LNCAP (cell line): Measurements from ENCODE around the gene DACT2.

Experiments
- CTCF ChIP-seq: fragments of 450-650 bp; IDR thresholded peaks from 2 replicates; pipeline ENCODE4 v1.5.1; 2017; ENCODE audit warnings: mild to moderate bottlenecking

DACT2 gene

DNA sequence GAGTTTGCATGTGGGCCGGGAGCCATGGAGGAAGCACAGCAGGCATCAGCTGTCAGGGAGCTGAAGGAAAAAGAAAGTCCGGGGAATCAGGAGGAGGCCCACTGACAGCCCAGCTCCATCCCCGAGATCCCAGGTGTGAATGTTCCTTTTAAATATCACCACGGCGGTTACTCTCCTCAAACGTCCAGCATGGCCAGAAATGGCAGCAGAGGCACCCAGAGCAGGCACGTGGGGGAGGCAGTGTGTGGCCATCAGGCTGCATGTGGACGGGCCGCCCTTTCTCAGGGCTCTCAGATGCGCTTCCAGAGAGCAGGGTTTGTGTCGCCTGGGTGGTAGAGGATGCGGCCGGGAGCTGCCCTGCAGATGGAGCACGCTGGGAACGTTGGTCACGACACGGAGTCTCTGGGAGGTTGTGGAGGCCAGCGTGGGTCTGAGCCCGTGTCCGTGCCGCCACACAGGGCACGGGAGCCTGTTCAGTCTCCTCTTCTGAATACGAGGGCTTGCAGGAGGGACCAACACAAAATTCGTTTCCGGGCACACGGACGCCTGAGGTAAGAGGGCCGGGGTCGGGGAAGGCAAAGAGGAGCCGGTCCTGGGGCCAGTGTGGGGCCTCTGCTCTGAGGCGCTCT lies 45.3 kb upstream of the DACT2 start:
- TF ChIP-seq CTCF, result no peak

DNA sequence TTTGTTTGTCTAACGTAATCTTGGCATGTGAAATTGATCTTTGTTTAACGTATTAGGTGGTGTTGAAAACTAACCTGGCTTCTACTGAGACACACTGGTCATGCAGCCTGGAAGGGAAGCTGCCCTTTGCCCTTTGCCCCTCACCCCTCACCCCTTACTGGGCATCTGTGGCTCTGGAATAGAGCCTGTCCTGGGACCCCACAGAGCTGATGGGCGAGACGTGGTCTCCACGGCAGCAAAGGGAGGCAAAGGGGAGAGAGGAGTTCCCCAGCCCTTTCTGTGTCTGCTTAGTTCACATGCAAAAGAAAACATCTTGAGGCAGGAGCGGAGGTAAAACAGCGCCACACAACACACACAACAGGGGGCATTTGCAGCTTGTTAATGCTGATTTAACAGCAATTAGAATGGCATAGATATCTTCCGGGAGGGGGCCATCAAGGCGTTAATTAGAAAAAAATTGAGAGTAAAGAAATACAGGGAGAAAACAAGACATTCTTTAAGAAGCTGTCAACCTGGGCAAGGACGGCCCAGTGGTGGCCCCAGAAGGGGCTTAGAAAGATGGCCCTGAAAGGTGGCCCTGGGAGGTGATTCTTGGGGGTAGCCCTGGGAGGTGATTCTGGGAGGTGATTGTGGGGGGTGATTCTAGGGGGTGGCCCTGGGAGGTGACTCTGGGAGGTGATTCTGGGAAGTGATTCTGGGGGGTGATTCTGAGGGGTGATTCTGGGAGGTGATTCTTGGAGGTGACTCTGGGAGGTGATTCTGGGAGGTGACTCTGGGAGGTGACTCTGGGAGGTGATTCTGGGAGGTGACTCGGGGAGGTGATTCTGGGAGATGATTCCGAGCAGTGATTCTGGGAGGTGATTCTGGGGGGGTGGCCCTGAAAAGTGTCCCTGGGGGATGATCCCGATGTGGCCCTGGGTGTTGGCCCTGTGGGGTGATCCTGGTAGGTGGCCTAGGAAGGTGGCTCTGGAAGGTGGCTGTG lies 44.5 kb upstream of the DACT2 start:
- TF ChIP-seq CTCF, result no peak

GRCh38 chr6:168363302-168363701 lies 43.7 kb upstream of the DACT2 start:
- TF ChIP-seq CTCF, result no peak

- TF ChIP-seq CTCF, result no peak
Observed at GRCh38 chr6:168362276-168362990, 42.9 kb upstream of the DACT2 start.

DNA sequence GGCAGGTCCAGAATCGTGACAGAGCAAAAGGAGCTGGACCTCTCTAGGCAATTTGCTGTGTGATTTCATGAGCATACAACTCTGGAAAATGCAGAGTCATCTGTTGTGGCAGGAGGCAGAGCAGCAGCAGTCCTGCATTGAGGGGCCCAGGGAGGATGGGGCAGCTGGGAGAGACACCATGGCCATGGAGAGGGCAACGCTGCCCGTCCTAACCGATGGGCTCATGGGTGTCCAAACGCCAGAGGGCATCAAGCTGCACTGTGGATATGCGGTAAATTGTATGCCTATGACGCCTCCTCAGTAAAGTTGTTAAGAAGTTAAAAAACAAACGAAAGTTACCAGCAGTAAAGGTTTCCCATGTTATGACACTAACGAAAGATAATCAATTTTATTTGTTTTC lies 42.2 kb upstream of the DACT2 start:
- TF ChIP-seq CTCF, result no peak

GRCh38 chr6:168359794-168360193 lies 40.2 kb upstream of the DACT2 start:
- TF ChIP-seq CTCF, result no peak

GRCh38 chr6:168358842-168359420 lies 39.4 kb upstream of the DACT2 start:
- no peak for TF ChIP-seq CTCF
